Measurements from ENCODE around the gene KPNB1. TPM values are rescaled to one million over a fixed set of nuclear protein-coding genes. Genes with fewer than 3 reads are reported as not detected.
A peak's percentile ranks its signal among the peaks of the same experiment; 100 is the strongest.

KPNB1 gene
- total RNA-seq, 1 donor from 2014 or later = 350 TPM

DNA sequence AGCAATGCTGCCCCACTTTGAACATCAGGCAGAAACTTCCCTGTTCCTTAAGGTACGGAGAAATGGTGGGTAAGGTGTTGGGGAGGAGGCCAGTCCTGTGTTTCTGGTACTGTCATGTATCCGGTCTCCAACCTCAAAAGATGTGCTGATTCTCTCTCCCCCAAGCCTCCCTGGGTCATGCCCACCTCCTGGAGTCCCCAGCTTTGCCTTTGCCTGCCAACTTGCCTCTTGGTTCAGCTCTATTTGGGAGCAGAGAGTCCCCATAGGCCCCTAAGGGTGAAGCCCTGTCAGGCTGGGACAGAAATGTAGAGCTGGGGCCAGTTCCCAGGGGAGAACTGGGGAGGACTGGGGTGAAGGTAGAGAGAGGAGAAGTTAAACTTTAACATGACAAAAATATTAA lies 81.7 kb downstream of the KPNB1 start:
- no peak overlapping the region for H3K4me3 Mint-ChIP-seq (ENCODE audit: unreplicated experiment)
- H3K36me3 Mint-ChIP-seq (ENCODE audit: unreplicated experiment) = no peaks in the 10 kb centered on the region
- peaks cover 3% of the 10 kb centered on the region for H3K9me3 Mint-ChIP-seq (ENCODE audit: unreplicated experiment)
- no peak overlapping the region for H3K27ac Mint-ChIP-seq (ENCODE audit: unreplicated experiment)
- TF ChIP-seq, protein P1, sequence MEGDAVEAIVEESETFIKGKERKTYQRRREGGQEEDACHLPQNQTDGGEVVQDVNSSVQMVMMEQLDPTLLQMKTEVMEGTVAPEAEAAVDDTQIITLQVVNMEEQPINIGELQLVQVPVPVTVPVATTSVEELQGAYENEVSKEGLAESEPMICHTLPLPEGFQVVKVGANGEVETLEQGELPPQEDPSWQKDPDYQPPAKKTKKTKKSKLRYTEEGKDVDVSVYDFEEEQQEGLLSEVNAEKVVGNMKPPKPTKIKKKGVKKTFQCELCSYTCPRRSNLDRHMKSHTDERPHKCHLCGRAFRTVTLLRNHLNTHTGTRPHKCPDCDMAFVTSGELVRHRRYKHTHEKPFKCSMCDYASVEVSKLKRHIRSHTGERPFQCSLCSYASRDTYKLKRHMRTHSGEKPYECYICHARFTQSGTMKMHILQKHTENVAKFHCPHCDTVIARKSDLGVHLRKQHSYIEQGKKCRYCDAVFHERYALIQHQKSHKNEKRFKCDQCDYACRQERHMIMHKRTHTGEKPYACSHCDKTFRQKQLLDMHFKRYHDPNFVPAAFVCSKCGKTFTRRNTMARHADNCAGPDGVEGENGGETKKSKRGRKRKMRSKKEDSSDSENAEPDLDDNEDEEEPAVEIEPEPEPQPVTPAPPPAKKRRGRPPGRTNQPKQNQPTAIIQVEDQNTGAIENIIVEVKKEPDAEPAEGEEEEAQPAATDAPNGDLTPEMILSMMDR (IDR thresholded peaks at IDR 0.05; ENCODE audit: partially characterized antibody, unreplicated experiment) = no peak
- no peaks in the 10 kb centered on the region for H3K4me1 Mint-ChIP-seq (ENCODE audit: low read depth, unreplicated experiment)
- peaks cover 31% of the 10 kb centered on the region for H3K27me3 Mint-ChIP-seq (ENCODE audit: unreplicated experiment)
- no peak for DNase-seq

DNA sequence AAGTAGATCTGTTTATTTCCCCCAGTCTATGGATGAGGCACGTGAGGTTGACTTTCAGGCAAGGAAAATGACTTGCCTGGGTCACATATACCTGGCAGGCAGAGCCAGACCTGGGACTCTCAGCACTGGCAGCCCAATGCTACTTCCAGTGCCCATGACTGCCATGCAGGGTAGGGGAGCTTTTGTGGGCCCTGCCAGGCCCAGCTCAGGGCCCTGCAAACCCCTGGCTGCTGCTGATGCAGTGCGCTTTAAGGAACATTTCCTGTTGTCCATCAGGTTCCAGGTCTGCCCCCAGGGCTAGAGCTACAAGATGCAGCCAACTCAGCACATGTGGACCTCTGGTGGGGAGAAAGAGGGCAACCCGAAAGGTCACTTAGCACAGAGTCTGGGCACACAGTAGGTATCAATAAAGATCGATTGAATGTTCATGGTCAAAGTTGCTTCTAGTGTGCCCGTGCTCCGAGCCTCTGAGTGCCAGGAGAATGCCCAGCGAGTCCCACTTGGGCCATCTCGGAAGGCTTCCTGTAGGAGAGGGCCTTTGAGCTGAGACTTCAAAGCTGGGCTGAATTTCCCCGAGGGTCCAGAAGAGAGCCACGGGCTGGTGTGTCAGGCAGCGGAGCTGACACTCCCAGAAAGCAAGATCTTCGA lies 82.8 kb downstream of the KPNB1 start:
- H3K9me3 Mint-ChIP-seq (ENCODE audit: unreplicated experiment) = peaks cover 3% of the 10 kb centered on the region
- DNase-seq = no peak
- peaks cover 34% of the 10 kb centered on the region for H3K27me3 Mint-ChIP-seq (ENCODE audit: unreplicated experiment)
- no peak overlapping the region for H3K27ac Mint-ChIP-seq (ENCODE audit: unreplicated experiment)
- H3K36me3 Mint-ChIP-seq (ENCODE audit: unreplicated experiment) = no peaks in the 10 kb centered on the region
- peak overlapping the region; percentile 83 for H3K4me3 Mint-ChIP-seq (ENCODE audit: unreplicated experiment)
- TF ChIP-seq, protein P1 (IDR thresholded peaks at IDR 0.05; ENCODE audit: partially characterized antibody, unreplicated experiment) = no peak
- H3K4me1 Mint-ChIP-seq (ENCODE audit: low read depth, unreplicated experiment) = no peaks in the 10 kb centered on the region

GRCh38 chr17:47733047-47733673 lies 83.4 kb downstream of the KPNB1 start, which contains the start of gene TBX21:
Gene TBX21 (plus strand): TSS chr17:47733236. CDS start chr17:47733455, 219 bp downstream.
- no peak within 1 kb of the TSS for H3K27ac Mint-ChIP-seq (ENCODE audit: unreplicated experiment)
- TF ChIP-seq, protein P1 (IDR thresholded peaks at IDR 0.05; ENCODE audit: partially characterized antibody, unreplicated experiment) = no peak
- no peaks in the 10 kb centered on the region for H3K36me3 Mint-ChIP-seq (ENCODE audit: unreplicated experiment)
- peak within 1 kb of the TSS; percentile 85 for H3K4me3 Mint-ChIP-seq (ENCODE audit: unreplicated experiment)
- H3K9me3 Mint-ChIP-seq (ENCODE audit: unreplicated experiment) = peaks cover 3% of the 10 kb centered on the region
- no peaks in the 10 kb centered on the region for H3K4me1 Mint-ChIP-seq (ENCODE audit: low read depth, unreplicated experiment)
- peaks cover 32% of the 10 kb centered on the region for H3K27me3 Mint-ChIP-seq (ENCODE audit: unreplicated experiment)
- DNase-seq = peak; percentile 81

- TF ChIP-seq, protein P1 (IDR thresholded peaks at IDR 0.05; ENCODE audit: partially characterized antibody, unreplicated experiment) = no peak
- no peak overlapping the region for H3K27ac Mint-ChIP-seq (ENCODE audit: unreplicated experiment)
- peak overlapping the region; percentile 85 for H3K4me3 Mint-ChIP-seq (ENCODE audit: unreplicated experiment)
- DNase-seq = no peak
- H3K4me1 Mint-ChIP-seq (ENCODE audit: low read depth, unreplicated experiment) = no peaks in the 10 kb centered on the region
- H3K9me3 Mint-ChIP-seq (ENCODE audit: unreplicated experiment) = peaks cover 3% of the 10 kb centered on the region
- H3K36me3 Mint-ChIP-seq (ENCODE audit: unreplicated experiment) = no peaks in the 10 kb centered on the region
- H3K27me3 Mint-ChIP-seq (ENCODE audit: unreplicated experiment) = peaks cover 29% of the 10 kb centered on the region
Observed at GRCh38 chr17:47733674-47734410, 84.1 kb downstream of the KPNB1 start.

DNA sequence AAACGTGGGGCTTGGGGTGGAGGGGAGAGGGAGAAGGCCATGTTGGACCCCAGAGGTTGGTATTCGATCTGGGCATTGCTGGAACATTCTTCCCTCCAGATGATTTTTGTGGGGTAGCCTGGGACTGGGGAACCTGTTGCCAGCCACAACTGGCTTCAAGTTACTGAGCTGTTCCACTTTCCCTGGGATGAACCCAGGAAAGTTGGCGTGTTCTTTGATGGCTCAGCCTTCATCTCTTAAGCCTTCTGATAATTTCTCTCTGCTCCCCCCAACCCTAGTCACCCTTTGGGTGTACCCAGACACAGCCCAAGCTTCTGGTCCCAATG lies 85.4 kb downstream of the KPNB1 start:
- Mint-ChIP-seq H3K9me3 (ENCODE audit: unreplicated experiment) (peaks cover 3% of the 10 kb centered on the region), H3K27ac (ENCODE audit: unreplicated experiment) (no peak overlapping the region), H3K4me3 (ENCODE audit: unreplicated experiment) (no peak overlapping the region), H3K4me1 (ENCODE audit: low read depth, unreplicated experiment) (no peaks in the 10 kb centered on the region), H3K27me3 (ENCODE audit: unreplicated experiment) (peaks cover 27% of the 10 kb centered on the region), H3K36me3 (ENCODE audit: unreplicated experiment) (no peaks in the 10 kb centered on the region)
- DNase-seq = no peak
- TF ChIP-seq, protein P1 (IDR thresholded peaks at IDR 0.05; ENCODE audit: partially characterized antibody, unreplicated experiment) = no peak

All from glutamatergic neuron (in vitro differentiated cells).